IMR-90 (cell line): ENCODE data around the gene ASH1L. TPM values are rescaled to one million over a fixed set of nuclear protein-coding genes. Genes with fewer than 3 reads are reported as not detected.

Experiments
- ATAC-seq: fragments of 200-7000 bp; cut with Tn5 transposase; 2 replicates; pipeline ENCODE4 v1.9.1; 2020; ENCODE audit warnings: low read depth, mild to moderate bottlenecking, moderate library complexity
- BruUV-seq: library from RNA; stranded (reverse); fragments of 400-500 nt; replicated peaks from 2 replicates; lab custom pipeline; 2021; lab: Mats Ljungman, UMichigan
- CTCF ChIA-PET: fragments of 300-600 bp; formaldehyde crosslinking; extraction: SDS; loops from one replicate; lab custom pipeline; 2021; ENCODE audit warnings: antibody characterized with exemption; lab: Yijun Ruan, JAX
- POLR2A ChIA-PET: fragments of 300-600 bp; sonication (Branson Sonifier 250); formaldehyde crosslinking; loops from one replicate; lab custom pipeline; 2022; ENCODE audit warnings: antibody characterized with exemption; ENCODE audit not compliant: unreplicated experiment; lab: Charles Lee
- DNase-seq: peaks from one replicate; pipeline ENCODE4 v3.0.0; 2013
- H2AFZ ChIP-seq: replicated peaks from 2 replicates; pipeline ENCODE3; 2013; ENCODE audit warnings: low read length, mild to moderate bottlenecking; ENCODE audit not compliant: poor library complexity
- H2AK5ac ChIP-seq: 2 replicates; pipeline ENCODE4 v1.6.1; 2013; ENCODE audit warnings: low read depth, low read length, inconsistent platforms
- H2AK9ac ChIP-seq: replicated peaks from 2 replicates; pipeline ENCODE3; 2013; ENCODE audit warnings: mild to moderate bottlenecking, low read depth, low read length, moderate library complexity; ENCODE audit not compliant: poor library complexity
- H2BK120ac ChIP-seq: 2 replicates; pipeline ENCODE4 v1.6.1; 2013; ENCODE audit warnings: low read depth, low read length, inconsistent platforms
- H2BK15ac ChIP-seq: 3 replicates; pipeline ENCODE4 v1.6.1; 2013; ENCODE audit warnings: low read depth, low read length, inconsistent platforms
- H2BK20ac ChIP-seq: 2 replicates; pipeline ENCODE4 v1.6.1; 2013; ENCODE audit warnings: low read depth, mild to moderate bottlenecking, inconsistent platforms, low read length, moderate library complexity
- H2BK5ac ChIP-seq: 2 replicates; pipeline ENCODE4 v1.6.1; 2013; ENCODE audit warnings: mild to moderate bottlenecking, low read depth, low read length, inconsistent platforms; ENCODE audit not compliant: poor library complexity, severe bottlenecking
- H3K14ac ChIP-seq: replicated peaks from 2 replicates; pipeline ENCODE4 v1.6.1; 2013; ENCODE audit warnings: low read depth, low read length, inconsistent platforms
- H3K18ac ChIP-seq: 2 replicates; pipeline ENCODE4 v1.6.1; 2013; ENCODE audit warnings: low read depth, low read length, control low read depth
- H3K23ac ChIP-seq: 2 replicates; pipeline ENCODE4 v1.6.1; 2013; ENCODE audit warnings: low read depth, low read length, inconsistent platforms
- H3K27ac ChIP-seq: 2 replicates; pipeline ENCODE4 v1.5.1; 2013; ENCODE audit warnings: mild to moderate bottlenecking, control low read depth, low read length; ENCODE audit not compliant: insufficient read depth
- H3K27me3 ChIP-seq: 2 replicates; pipeline ENCODE4 v1.6.1; 2013; ENCODE audit warnings: low read length; ENCODE audit not compliant: control insufficient read depth, insufficient read depth
- H3K36me3 ChIP-seq: 2 replicates; pipeline ENCODE4 v1.6.1; 2013; ENCODE audit warnings: low read length, mixed read lengths; ENCODE audit not compliant: control insufficient read depth, insufficient read depth
- H3K4ac ChIP-seq: 2 replicates; pipeline ENCODE4 v1.6.1; 2013; ENCODE audit warnings: low read depth, low read length, inconsistent platforms
- H3K4me1 ChIP-seq: 2 replicates; pipeline ENCODE4 v1.6.1; 2013; ENCODE audit warnings: low read length, mixed read lengths; ENCODE audit not compliant: control insufficient read depth, insufficient read depth
- H3K4me2 ChIP-seq: 2 replicates; pipeline ENCODE4 v1.6.1; 2013; ENCODE audit warnings: low read depth, mild to moderate bottlenecking, control low read depth, low read length, moderate library complexity
- H3K4me3 ChIP-seq: 2 replicates; pipeline ENCODE4 v1.5.1; 2013; ENCODE audit warnings: low read depth, mild to moderate bottlenecking, control low read depth, low read length, moderate library complexity; ENCODE audit not compliant: insufficient read depth
- H3K56ac ChIP-seq: 2 replicates; pipeline ENCODE4 v1.6.1; 2013; ENCODE audit warnings: low read length, inconsistent platforms; ENCODE audit not compliant: insufficient read depth; ENCODE audit errors: extremely low read depth
- H3K79me1 ChIP-seq, 2 experiments: 2 replicates each; pipeline ENCODE4 v1.6.1; 2013; ENCODE audit warnings: low read length in 2 of 2, inconsistent platforms in 1 of 2, low read depth in 1 of 2
- H3K9ac ChIP-seq: 2 replicates; pipeline ENCODE4 v1.6.1; 2013; ENCODE audit warnings: low read depth, low read length, control low read depth
- H3K9me1 ChIP-seq: 2 replicates; pipeline ENCODE4 v1.6.1; 2013; ENCODE audit warnings: low read length, inconsistent platforms; ENCODE audit not compliant: insufficient read depth
- H3K9me3 ChIP-seq: 2 replicates; pipeline ENCODE4 v1.6.1; 2013; ENCODE audit warnings: low read length; ENCODE audit not compliant: control insufficient read depth, insufficient read depth
- H4K20me1 ChIP-seq: 2 replicates; pipeline ENCODE4 v1.6.1; 2013; ENCODE audit warnings: low read length, inconsistent platforms; ENCODE audit not compliant: insufficient read depth
- H4K5ac ChIP-seq: 2 replicates; pipeline ENCODE4 v1.6.1; 2013; ENCODE audit warnings: mild to moderate bottlenecking, low read depth, low read length, control low read depth
- H4K8ac ChIP-seq, 2 experiments: 2 replicates each; pipeline ENCODE4 v1.6.1; 2013; ENCODE audit warnings: low read depth in 2 of 2, low read length in 2 of 2, control low read depth in 1 of 2, inconsistent platforms in 1 of 2
- H4K91ac ChIP-seq: 2 replicates; pipeline ENCODE4 v1.6.1; 2013; ENCODE audit warnings: low read depth, low read length, inconsistent platforms; ENCODE audit not compliant: insufficient read depth
- CTCF ChIP-seq: conservative IDR thresholded peaks from 2 replicates; pipeline ENCODE4 v1.5.1; 2012; ENCODE audit warnings: mild to moderate bottlenecking, low read depth, low read length, improper control_type of control experiment
- ELK1 ChIP-seq: fragments of 150-350 bp; IDR thresholded peaks from 2 replicates; pipeline ENCODE4 v1.6.1; 2016; ENCODE audit warnings: low read depth, mild to moderate bottlenecking, low read length, moderate library complexity, borderline replicate concordance
- FOS ChIP-seq: fragments of 150-350 bp; IDR thresholded peaks from 2 replicates; pipeline ENCODE4 v1.6.1; 2016; ENCODE audit warnings: low read depth, low read length
- MAFK ChIP-seq: IDR thresholded peaks from 2 replicates; pipeline ENCODE4 v1.6.1; 2012; ENCODE audit warnings: low read depth, low read length, improper control_type of control experiment
- MXI1 ChIP-seq: IDR thresholded peaks from 2 replicates; pipeline ENCODE4 v1.6.1; 2012; ENCODE audit warnings: low read depth, mild to moderate bottlenecking, low read length, moderate library complexity, borderline replicate concordance
- WGBS, 2 experiments: methylation state at CpG; one replicate each; pipeline versions ENCODE4 v1.1.5 to v1.1.7; 2013; ENCODE audit warnings: missing lambda C conversion rate in 2 of 2; ENCODE audit not compliant: insufficient read length in 1 of 2; ENCODE audit errors: extremely low coverage in 2 of 2; 5-methylcytosine and 5-hydroxymethylcytosine counted together
- dilution Hi-C: fragments of 300-500 bp; cut with HindIII; formaldehyde crosslinking; loops from one replicate; pipeline ENCODE4 v1.14.3; 2018; ENCODE audit warnings: low sequenced_read_pairs; ENCODE audit not compliant: unreplicated experiment
- in situ Hi-C: fragments of 300-500 bp; cut with MboI; formaldehyde crosslinking; loops from 3 replicates; pipeline ENCODE4 v1.14.3; 2019; ENCODE audit warnings: low sequenced_read_pairs, inconsistent platforms, mixed read lengths
- intact Hi-C: fragments of 100-400 bp; cut with micrococcal nuclease; formaldehyde crosslinking; loops from 2 replicates; pipeline ENCODE4 v1.10.0; 2022
- polyA plus RNA-seq, 3 experiments: library from polyadenylated mRNA; depleted of rRNA; stranded (reverse); fragments of >200 nt; gene quantifications; 2 replicates each; pipeline ENCODE4 v1.2.3, GENCODE V29; 2012; ENCODE audit warnings: low replicate concordance in 1 of 3
- total RNA-seq: library from RNA; depleted of rRNA; stranded (reverse); fragments of >200 nt; gene quantifications from 2 replicates; pipeline ENCODE4 v1.2.3, GENCODE V29; 2012

Gene ASH1L
- total and polyA plus RNA-seq, 2 of the 4 experiments (the other 2 are of a cell fraction): 13.7 to 18.5 TPM

- Histone ChIP-seq H3K9ac (0 out of 2 replicates have a peak overlapping the region, but pooled peaks have one; percentile 1), H4K20me1 (peaks cover 7% of the 10 kb centered on the region), H4K8ac (peak overlapping the region in 1 of 2 experiments; percentile 44; a peak in 1 of 4 replicates), H2BK20ac (no peak overlapping the region), H3K14ac (0 out of 2 replicates have a peak overlapping the region, but pooled peaks have one; percentile 30), H2AK9ac (peak overlapping the region; percentile 12), H3K18ac (no peak overlapping the region), H3K4ac (peak overlapping the region; percentile 60), H3K56ac (no peak overlapping the region), H2AK5ac (no peak overlapping the region), H3K4me2 (peak overlapping the region; percentile 91), H3K9me1 (peaks cover 10% of the 10 kb centered on the region; the same call in 1 of the 2 replicates), H3K36me3 (peaks cover 10% of the 10 kb centered on the region), H2BK15ac (no peak overlapping the region), H4K5ac (peak overlapping the region; percentile 21; the same call in 1 of the 2 replicates), H3K4me1 (peaks cover 10% of the 10 kb centered on the region; the same call in 1 of the 2 replicates), H2AFZ (peak overlapping the region; percentile 90), H4K91ac (no peak overlapping the region), H3K79me1 (peaks cover 0 to 52% of the 10 kb centered on the region in 2 experiments; a peak in 3 of 4 replicates), H3K27me3 (no peaks in the 10 kb centered on the region), H3K9me3 (no peaks in the 10 kb centered on the region), H2BK120ac (no peak overlapping the region), H3K23ac (peak overlapping the region; percentile 74; the same call in 1 of the 2 replicates), H3K27ac (no peak overlapping the region), H3K4me3 (peak overlapping the region; percentile 90), H2BK5ac (no peak overlapping the region)
- ChIA-PET POLR2A (no interaction called here), CTCF (no interaction called here)
- WGBS, 2 experiments: 71% methylated on average over 1 of the region's 11 CpGs; no CpG with 5 or more reads in 1 of the 2 experiments
- dilution Hi-C loops: no loop called here
- in situ Hi-C loops: no loop called here
- TF ChIP-seq CTCF: no peak
- TF ChIP-seq ELK1: no peak
- TF ChIP-seq MAFK: no peak
- TF ChIP-seq MXI1: no peak
- no peak for TF ChIP-seq FOS
- DNase-seq (no peak), ATAC-seq (no peak)
- intact Hi-C loops: loop anchor here (5.0 to 10.0 kb wide), 3 partner anchors 115 to 327 kb away; partner anchors contain the start of genes MTX1 and THBS3
- BruUV-seq: no TSS peak
Measured at GRCh38 chr1:155320252-155320651, 242.4 kb downstream of the ASH1L start.
